ENCODE results near the gene FLNA.
"Not testable (repeated sequence)": the region's sequence is repeated elsewhere in the genome, so short reads cannot be mapped to it uniquely, and the experiment has no call there.

Gene FLNA

GRCh38 chrX:154343620-154344019 is 30.8 kb downstream of the FLNA start:
- not testable (repeated sequence) for H3K4me3 ChIP-seq (ENCODE audit: low read depth, low read length)

- H3K4me3 ChIP-seq (ENCODE audit: low read depth, low read length) = not testable (repeated sequence)
Observed at GRCh38 chrX:154343063-154343462, 31.4 kb downstream of the FLNA start.

GRCh38 chrX:154341399-154342298 is 32.8 kb downstream of the FLNA start:
- H3K4me3 ChIP-seq (ENCODE audit: low read depth, low read length) = not testable (repeated sequence)

GRCh38 chrX:154334496-154334895 is 39.9 kb downstream of the FLNA start:
- no peak overlapping the region for H3K4me3 ChIP-seq (ENCODE audit: low read depth, low read length)

GRCh38 chrX:154333837-154334271 is 40.6 kb downstream of the FLNA start:
- no peak overlapping the region for H3K4me3 ChIP-seq (ENCODE audit: low read depth, low read length)

- no peak overlapping the region for H3K4me3 ChIP-seq (ENCODE audit: low read depth, low read length)
Observed at GRCh38 chrX:154333116-154333515, 41.3 kb downstream of the FLNA start.

GRCh38 chrX:154332561-154332960 is 41.9 kb downstream of the FLNA start:
- H3K4me3 ChIP-seq (ENCODE audit: low read depth, low read length) = no peak overlapping the region

GRCh38 chrX:154329294-154329693 is 45.1 kb downstream of the FLNA start:
- no peak overlapping the region for H3K4me3 ChIP-seq (ENCODE audit: low read depth, low read length)

GRCh38 chrX:154328646-154329045 is 45.8 kb downstream of the FLNA start:
- no peak overlapping the region for H3K4me3 ChIP-seq (ENCODE audit: low read depth, low read length)

GRCh38 chrX:154327038-154327820 is 47.2 kb downstream of the FLNA start:
- H3K4me3 ChIP-seq (ENCODE audit: low read depth, low read length) = no peak overlapping the region

- H3K4me3 ChIP-seq (ENCODE audit: low read depth, low read length) = no peak overlapping the region
Observed at GRCh38 chrX:154325541-154325940, 48.9 kb downstream of the FLNA start.

GRCh38 chrX:154323537-154323936 is 50.9 kb downstream of the FLNA start:
- no peak overlapping the region for H3K4me3 ChIP-seq (ENCODE audit: low read depth, low read length)

- H3K4me3 ChIP-seq (ENCODE audit: low read depth, low read length) = no peak overlapping the region
Observed at GRCh38 chrX:154322890-154323289, 51.5 kb downstream of the FLNA start.

GRCh38 chrX:154321594-154321993 is 52.8 kb downstream of the FLNA start:
- no peak overlapping the region for H3K4me3 ChIP-seq (ENCODE audit: low read depth, low read length)

GRCh38 chrX:154321152-154321551 is 53.3 kb downstream of the FLNA start:
- H3K4me3 ChIP-seq (ENCODE audit: low read depth, low read length) = no peak overlapping the region

- no peak overlapping the region for H3K4me3 ChIP-seq (ENCODE audit: low read depth, low read length)
Observed at GRCh38 chrX:154320406-154320805, 54.0 kb downstream of the FLNA start.

GRCh38 chrX:154317391-154317995 is 56.9 kb downstream of the FLNA start:
- H3K4me3 ChIP-seq (ENCODE audit: low read depth, low read length) = no peak overlapping the region

GRCh38 chrX:154315416-154315815 is 59.0 kb downstream of the FLNA start:
- no peak overlapping the region for H3K4me3 ChIP-seq (ENCODE audit: low read depth, low read length)

GRCh38 chrX:154313147-154313546 is 61.3 kb downstream of the FLNA start:
- no peak overlapping the region for H3K4me3 ChIP-seq (ENCODE audit: low read depth, low read length)

GRCh38 chrX:154312116-154312515 is 62.3 kb downstream of the FLNA start:
- H3K4me3 ChIP-seq (ENCODE audit: low read depth, low read length) = no peak overlapping the region
